Memory B cell (primary cell): ENCODE data around the gene MLIP.
"Not testable (repeated sequence)": the region's sequence is repeated elsewhere in the genome, so short reads cannot be mapped to it uniquely, and the experiment has no call there.

Experiments
- ATAC-seq: fragments of 150-1000 bp; cut with Tn5 transposase; 2 replicates; pipeline ENCODE4 v1.10.0; 2021; ENCODE audit warnings: low read depth, mild to moderate bottlenecking, moderate library complexity
- DNase-seq, 2 donors: peaks; one replicate each; pipeline ENCODE4 v3.0.0; 2022; ENCODE audit warnings: low spot score in 2 of 2
- H3K27ac Mint-ChIP-seq: one replicate; pipeline ENCODE4 v1.8.0; 2022; ENCODE audit warnings: mild to moderate bottlenecking, moderate library complexity, mixed read lengths
- H3K27me3 Mint-ChIP-seq: one replicate; pipeline ENCODE4 v1.8.0; 2022; ENCODE audit warnings: mixed read lengths
- H3K36me3 Mint-ChIP-seq: one replicate; pipeline ENCODE4 v1.8.0; 2022; ENCODE audit warnings: mild to moderate bottlenecking, mixed read lengths
- H3K4me1 Mint-ChIP-seq: one replicate; pipeline ENCODE4 v1.8.0; 2022; ENCODE audit warnings: mixed read lengths
- H3K4me3 Mint-ChIP-seq: one replicate; pipeline ENCODE4 v1.8.0; 2022; ENCODE audit warnings: mild to moderate bottlenecking, moderate library complexity, mixed read lengths
- H3K9me3 Mint-ChIP-seq: one replicate; pipeline ENCODE4 v1.8.0; 2022; ENCODE audit warnings: mixed read lengths

Gene MLIP

GRCh38 chr6:54111341-54112045, at the start of gene MLIP:
Gene MLIP, plus strand, starts transcription at chr6:54111443. Its CDS starts 37 bp downstream, at chr6:54111480.
- no peaks in the 10 kb centered on the region for H3K36me3 Mint-ChIP-seq
- peaks cover 9% of the 10 kb centered on the region for H3K9me3 Mint-ChIP-seq
- H3K27me3 Mint-ChIP-seq = no peaks in the 10 kb centered on the region
- H3K4me1 Mint-ChIP-seq = no peaks in the 10 kb centered on the region
- H3K4me3 Mint-ChIP-seq = no peak within 1 kb of the TSS
- DNase-seq (no peak), ATAC-seq (no peak)
- H3K27ac Mint-ChIP-seq = no peak within 1 kb of the TSS

GRCh38 chr6:54063228-54063539, 48.1 kb upstream of the MLIP start:
- Mint-ChIP-seq H3K27me3 (no peaks in the 10 kb centered on the region), H3K27ac (no peak overlapping the region), H3K4me1 (no peaks in the 10 kb centered on the region), H3K9me3 (peaks cover 3% of the 10 kb centered on the region), H3K36me3 (no peaks in the 10 kb centered on the region), H3K4me3 (no peak overlapping the region)
- no peak for ATAC-seq
- DNase-seq = no peak

GRCh38 chr6:54068694-54069093, 42.5 kb upstream of the MLIP start:
- Mint-ChIP-seq H3K27ac (no peak overlapping the region), H3K4me1 (no peaks in the 10 kb centered on the region), H3K9me3 (no peaks in the 10 kb centered on the region), H3K36me3 (no peaks in the 10 kb centered on the region), H3K27me3 (no peaks in the 10 kb centered on the region), H3K4me3 (no peak overlapping the region)
- no peak for DNase-seq
- no peak for ATAC-seq

- H3K36me3 Mint-ChIP-seq = no peaks in the 10 kb centered on the region
- no peak overlapping the region for H3K4me3 Mint-ChIP-seq
- H3K27me3 Mint-ChIP-seq = no peaks in the 10 kb centered on the region
- H3K4me1 Mint-ChIP-seq = no peaks in the 10 kb centered on the region
- H3K9me3 Mint-ChIP-seq = no peaks in the 10 kb centered on the region
- H3K27ac Mint-ChIP-seq = no peak overlapping the region
- ATAC-seq = no peak
- DNase-seq = no peak
Observed at GRCh38 chr6:54070025-54070424, 41.2 kb upstream of the MLIP start.

- Mint-ChIP-seq H3K4me3 (no peak overlapping the region), H3K27me3 (no peaks in the 10 kb centered on the region), H3K9me3 (no peaks in the 10 kb centered on the region), H3K36me3 (no peaks in the 10 kb centered on the region), H3K4me1 (no peaks in the 10 kb centered on the region), H3K27ac (no peak overlapping the region)
- ATAC-seq = no peak
- no peak for DNase-seq
Observed at GRCh38 chr6:54071821-54072340, 39.4 kb upstream of the MLIP start.

GRCh38 chr6:54072635-54073313, 38.5 kb upstream of the MLIP start:
- Mint-ChIP-seq H3K27ac (no peak overlapping the region), H3K9me3 (no peaks in the 10 kb centered on the region), H3K27me3 (no peaks in the 10 kb centered on the region), H3K4me1 (no peaks in the 10 kb centered on the region), H3K36me3 (no peaks in the 10 kb centered on the region), H3K4me3 (no peak overlapping the region)
- no peak for DNase-seq
- no peak for ATAC-seq

- ATAC-seq = no peak
- Mint-ChIP-seq H3K9me3 (no peaks in the 10 kb centered on the region), H3K36me3 (no peaks in the 10 kb centered on the region), H3K4me3 (no peak overlapping the region), H3K27ac (no peak overlapping the region), H3K27me3 (no peaks in the 10 kb centered on the region), H3K4me1 (no peaks in the 10 kb centered on the region)
- DNase-seq = no peak
Observed at GRCh38 chr6:54073487-54073886, 37.8 kb upstream of the MLIP start.

- no peaks in the 10 kb centered on the region for H3K36me3 Mint-ChIP-seq
- no peaks in the 10 kb centered on the region for H3K9me3 Mint-ChIP-seq
- no peak overlapping the region for H3K4me3 Mint-ChIP-seq
- DNase-seq (no peak), ATAC-seq (no peak)
- no peaks in the 10 kb centered on the region for H3K27me3 Mint-ChIP-seq
- H3K27ac Mint-ChIP-seq = no peak overlapping the region
- no peaks in the 10 kb centered on the region for H3K4me1 Mint-ChIP-seq
Observed at GRCh38 chr6:54074109-54074508, 37.1 kb upstream of the MLIP start.

- H3K27me3 Mint-ChIP-seq = no peaks in the 10 kb centered on the region
- H3K27ac Mint-ChIP-seq = no peak overlapping the region
- H3K4me3 Mint-ChIP-seq = no peak overlapping the region
- H3K9me3 Mint-ChIP-seq = no peaks in the 10 kb centered on the region
- ATAC-seq = no peak
- H3K36me3 Mint-ChIP-seq = no peaks in the 10 kb centered on the region
- no peaks in the 10 kb centered on the region for H3K4me1 Mint-ChIP-seq
- DNase-seq = no peak
Observed at GRCh38 chr6:54074578-54075195, 36.6 kb upstream of the MLIP start.

- Mint-ChIP-seq H3K4me3 (no peak overlapping the region), H3K27me3 (no peaks in the 10 kb centered on the region), H3K36me3 (no peaks in the 10 kb centered on the region), H3K4me1 (no peaks in the 10 kb centered on the region), H3K27ac (no peak overlapping the region), H3K9me3 (no peaks in the 10 kb centered on the region)
- no peak for DNase-seq
- ATAC-seq = no peak
Observed at GRCh38 chr6:54076159-54076789, 35.0 kb upstream of the MLIP start.

GRCh38 chr6:54081499-54081898, 29.7 kb upstream of the MLIP start:
- not testable (repeated sequence) for H3K27me3 Mint-ChIP-seq, H3K36me3 Mint-ChIP-seq, DNase-seq, ATAC-seq, H3K27ac Mint-ChIP-seq, H3K4me3 Mint-ChIP-seq, H3K9me3 Mint-ChIP-seq, H3K4me1 Mint-ChIP-seq

GRCh38 chr6:54083287-54083686, 28.0 kb upstream of the MLIP start:
- H3K4me3 Mint-ChIP-seq = no peak overlapping the region
- no peaks in the 10 kb centered on the region for H3K4me1 Mint-ChIP-seq
- H3K36me3 Mint-ChIP-seq = no peaks in the 10 kb centered on the region
- H3K9me3 Mint-ChIP-seq = no peaks in the 10 kb centered on the region
- H3K27me3 Mint-ChIP-seq = no peaks in the 10 kb centered on the region
- ATAC-seq = no peak
- DNase-seq = no peak
- no peak overlapping the region for H3K27ac Mint-ChIP-seq

GRCh38 chr6:54084231-54084630, 27.0 kb upstream of the MLIP start:
- DNase-seq (no peak), ATAC-seq (no peak)
- H3K4me3 Mint-ChIP-seq = no peak overlapping the region
- no peaks in the 10 kb centered on the region for H3K27me3 Mint-ChIP-seq
- H3K9me3 Mint-ChIP-seq = no peaks in the 10 kb centered on the region
- no peaks in the 10 kb centered on the region for H3K4me1 Mint-ChIP-seq
- H3K27ac Mint-ChIP-seq = no peak overlapping the region
- H3K36me3 Mint-ChIP-seq = no peaks in the 10 kb centered on the region

GRCh38 chr6:54085047-54085446, 26.2 kb upstream of the MLIP start:
- Mint-ChIP-seq H3K9me3 (no peaks in the 10 kb centered on the region), H3K27me3 (no peaks in the 10 kb centered on the region), H3K4me3 (no peak overlapping the region), H3K4me1 (no peaks in the 10 kb centered on the region), H3K36me3 (no peaks in the 10 kb centered on the region), H3K27ac (no peak overlapping the region)
- ATAC-seq (no peak), DNase-seq (no peak)
